ENCODE measurements around the gene DHX34.
"Not testable (repeated sequence)": the region's sequence is repeated elsewhere in the genome, so short reads cannot be mapped to it uniquely, and the experiment has no call there.

Gene DHX34

DNA sequence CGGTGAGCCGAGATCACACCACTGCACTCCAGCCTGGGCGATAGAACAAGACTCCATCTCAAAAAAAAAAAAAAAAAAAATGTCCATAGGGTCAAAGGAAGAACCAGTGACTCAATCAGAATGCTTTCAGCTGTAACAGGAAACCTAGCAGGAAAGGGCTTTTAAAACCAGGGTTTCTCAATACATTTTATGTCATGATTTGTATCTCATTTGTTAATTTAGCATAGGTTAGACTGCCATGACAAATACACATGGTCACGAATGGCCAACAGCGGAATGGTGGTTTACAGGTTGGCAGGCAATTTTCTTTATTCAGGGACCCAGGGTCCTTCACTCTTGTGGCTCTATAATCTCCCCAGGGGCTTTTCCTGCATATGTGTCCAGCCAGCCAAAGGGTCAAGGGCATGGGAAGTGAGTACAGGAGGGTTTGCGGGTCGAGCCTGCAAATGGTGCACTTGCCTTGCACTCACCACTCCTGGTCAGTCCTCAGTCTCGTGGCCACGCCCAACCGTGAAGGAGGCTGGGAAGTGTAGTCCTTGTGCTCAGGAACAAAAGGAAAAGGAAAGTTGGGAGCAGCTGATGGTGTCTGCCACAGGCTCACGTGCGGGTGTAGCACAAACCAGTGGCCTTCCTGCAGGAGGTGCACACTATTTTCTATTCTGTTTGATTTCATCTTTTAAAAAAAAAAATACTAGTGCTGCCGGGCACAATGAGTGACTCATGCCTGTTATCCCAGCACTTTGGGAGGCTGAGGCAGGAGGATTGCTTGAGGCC, 14.8 kb downstream of the DHX34 start:
- DNase-seq (ENCODE audit: low read depth in 2 of 2): no peak

DNA sequence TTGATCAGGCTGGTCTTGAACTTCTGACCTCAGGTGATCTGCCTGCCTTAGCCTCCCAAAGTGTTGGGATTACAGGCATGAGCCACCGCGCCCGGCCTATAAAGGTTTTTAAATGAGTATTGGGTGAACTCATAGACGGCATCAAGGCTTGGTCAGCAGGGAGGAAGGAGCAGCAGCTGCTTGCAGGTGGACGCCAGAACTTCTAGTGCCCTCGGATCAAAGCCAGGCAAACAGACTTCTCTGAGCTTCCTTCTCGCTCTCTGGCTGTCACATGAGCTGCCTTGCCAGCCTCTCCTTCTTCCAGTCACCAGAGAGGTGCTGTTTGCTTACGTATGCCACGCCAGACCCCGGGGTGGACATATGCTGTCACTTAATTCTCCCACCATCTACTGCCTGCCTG, 16.3 kb downstream of the DHX34 start:
- DNase-seq (ENCODE audit: low read depth in 2 of 2): not testable (repeated sequence)

DNA sequence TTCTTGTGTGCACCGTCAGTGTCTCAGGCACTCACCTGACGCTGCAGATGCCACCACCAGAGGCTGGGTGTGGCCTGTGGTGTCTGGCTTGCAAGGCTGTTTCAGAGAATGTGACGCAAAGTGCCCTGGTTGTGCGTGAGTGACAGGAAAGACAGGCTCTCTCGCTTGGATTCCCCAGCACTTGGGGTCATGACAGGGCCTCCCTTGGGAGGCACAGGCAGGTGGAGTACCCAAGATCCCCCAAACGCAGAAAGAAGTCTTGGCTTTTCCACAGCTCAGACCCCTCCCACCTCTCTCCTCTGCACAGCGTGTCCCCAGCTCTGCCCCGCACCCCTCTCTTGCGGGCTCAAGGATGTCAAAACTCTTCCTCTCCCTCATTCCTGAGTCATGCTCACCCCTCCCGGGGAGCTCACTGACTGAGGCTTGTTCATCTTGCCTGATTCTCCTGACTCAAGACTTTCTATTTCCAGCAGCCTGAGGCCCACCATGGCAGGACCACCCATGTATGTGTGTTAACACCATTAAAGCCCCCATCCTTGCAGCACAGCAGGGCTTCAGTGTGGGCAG, 21.0 kb downstream of the DHX34 start:
- no peak for DNase-seq (ENCODE audit: low read depth in 2 of 2)

DNA sequence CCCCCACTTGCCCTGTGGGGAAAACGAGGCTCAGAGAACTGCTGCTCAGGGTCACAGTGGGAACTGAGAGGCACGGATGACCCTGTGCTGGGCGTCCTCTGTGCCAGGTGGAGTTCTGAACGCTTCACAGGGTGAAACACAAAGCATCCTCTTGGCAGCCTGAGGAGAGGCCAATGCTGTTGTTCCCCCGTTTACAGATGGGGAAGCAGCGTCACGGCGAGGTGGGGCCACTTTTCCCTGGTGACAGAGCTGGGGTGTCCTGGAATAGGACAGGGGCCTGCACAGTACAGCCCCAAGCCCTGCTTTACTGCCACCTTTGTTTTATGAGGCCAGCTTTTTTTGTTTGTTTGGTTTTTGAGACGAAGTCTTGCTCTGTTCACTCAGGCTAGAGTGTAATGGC, 22.1 kb downstream of the DHX34 start:
- DNase-seq (ENCODE audit: low read depth in 2 of 2): no peak

DNA sequence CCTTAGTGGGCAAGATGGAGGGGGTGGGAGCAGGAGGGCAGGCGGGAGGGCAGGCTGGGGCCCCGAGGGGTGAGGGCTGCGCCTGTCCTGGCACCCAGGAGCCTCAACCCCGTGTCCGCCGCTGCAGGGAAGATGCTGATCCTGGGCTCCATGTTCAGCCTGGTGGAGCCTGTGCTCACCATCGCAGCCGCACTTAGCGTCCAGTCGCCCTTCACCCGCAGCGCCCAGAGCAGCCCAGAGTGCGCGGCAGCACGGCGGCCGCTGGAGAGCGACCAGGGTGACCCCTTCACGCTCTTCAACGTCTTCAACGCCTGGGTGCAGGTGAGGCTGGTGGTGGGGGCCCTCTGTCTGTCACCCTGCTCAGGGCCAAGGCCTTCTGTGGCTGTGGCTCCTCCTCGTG, 23.5 kb downstream of the DHX34 start:
- no peak for DNase-seq (ENCODE audit: low read depth in 2 of 2)

DNA sequence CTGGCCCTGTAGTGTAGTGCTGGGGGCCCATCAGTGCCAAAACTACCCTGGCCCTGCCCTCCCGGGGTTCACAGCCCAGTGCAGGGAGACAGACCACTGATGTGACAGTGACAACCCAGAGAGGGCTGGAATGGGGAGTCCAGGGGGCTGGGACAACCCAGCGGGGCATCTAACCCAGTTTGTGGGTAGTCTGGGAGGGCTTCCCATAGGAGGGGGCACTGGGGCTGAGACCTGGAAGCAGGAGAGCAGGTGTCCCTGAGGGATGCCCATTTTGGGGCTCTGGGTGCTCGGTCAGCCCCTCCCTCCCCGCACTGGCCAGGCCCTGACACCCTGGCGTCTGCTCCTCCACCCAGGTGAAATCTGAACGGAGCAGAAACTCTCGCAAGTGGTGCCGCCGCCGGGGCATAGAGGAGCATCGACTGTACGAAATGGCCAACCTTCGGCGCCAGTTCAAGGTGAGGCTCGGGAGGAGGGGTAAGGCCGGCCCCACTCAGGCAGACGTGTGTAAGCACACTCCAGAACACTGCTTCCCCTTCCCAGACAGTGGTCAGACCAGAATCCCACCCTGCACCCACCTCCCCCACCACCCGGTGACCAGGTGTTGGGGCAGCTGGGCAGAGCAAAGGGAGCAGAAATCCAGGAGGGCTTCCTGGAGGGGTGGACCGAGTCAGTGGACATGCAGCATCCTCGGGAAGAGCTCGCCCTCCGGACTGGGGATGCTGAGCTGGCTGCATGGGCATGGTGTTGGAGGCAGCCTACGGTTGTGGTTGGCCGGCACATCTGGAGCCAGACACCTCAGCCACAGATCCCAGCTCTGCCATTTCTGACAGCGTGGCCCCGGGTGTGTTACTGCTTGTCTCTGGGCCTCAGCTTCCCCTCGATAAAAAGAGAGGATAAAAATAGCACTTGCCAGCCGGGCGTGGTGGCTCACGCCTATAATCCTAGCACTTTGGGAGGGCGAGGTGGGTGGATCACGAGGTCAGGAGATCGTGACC, 24.4 kb downstream of the DHX34 start:
- DNase-seq (ENCODE audit: low read depth in 2 of 2): no peak

DNA sequence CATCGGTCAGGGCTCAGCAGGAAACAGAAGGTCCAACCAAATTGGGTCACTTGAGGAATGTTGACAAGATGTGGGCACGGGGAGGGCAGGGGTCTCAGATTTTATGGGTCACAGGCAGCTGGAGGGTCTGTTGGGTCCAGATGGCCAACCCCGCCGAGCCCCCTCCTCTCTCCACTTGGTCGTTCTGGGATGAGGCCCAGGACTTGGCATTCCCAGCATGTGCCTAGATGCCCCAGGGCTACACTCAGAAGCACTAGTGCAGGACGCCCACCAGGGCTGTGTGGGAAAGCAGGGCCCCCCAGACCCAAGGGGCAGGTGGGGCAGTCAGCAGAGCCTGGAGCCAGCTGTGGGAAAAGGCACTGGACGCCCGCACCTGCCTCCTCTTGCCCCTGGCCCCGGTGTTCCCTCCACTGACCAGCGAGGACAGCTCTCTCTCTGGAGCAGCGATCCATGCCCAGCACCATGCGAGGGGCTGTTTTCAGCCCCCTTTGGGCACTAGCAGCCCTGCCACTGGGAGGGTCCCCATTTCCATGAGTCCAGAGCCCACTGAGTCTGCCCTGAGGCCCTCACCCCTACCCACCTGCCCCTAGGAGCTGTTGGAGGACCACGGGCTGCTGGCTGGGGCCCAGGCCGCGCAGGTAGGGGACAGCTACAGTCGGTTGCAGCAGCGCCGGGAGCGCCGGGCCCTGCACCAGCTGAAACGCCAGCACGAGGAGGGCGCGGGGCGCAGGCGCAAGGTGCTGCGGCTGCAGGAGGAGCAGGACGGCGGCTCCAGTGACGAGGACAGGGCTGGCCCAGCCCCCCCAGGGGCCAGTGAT, 26.0 kb downstream of the DHX34 start:
- DNase-seq (ENCODE audit: low read depth in 2 of 2): no peak

DNA sequence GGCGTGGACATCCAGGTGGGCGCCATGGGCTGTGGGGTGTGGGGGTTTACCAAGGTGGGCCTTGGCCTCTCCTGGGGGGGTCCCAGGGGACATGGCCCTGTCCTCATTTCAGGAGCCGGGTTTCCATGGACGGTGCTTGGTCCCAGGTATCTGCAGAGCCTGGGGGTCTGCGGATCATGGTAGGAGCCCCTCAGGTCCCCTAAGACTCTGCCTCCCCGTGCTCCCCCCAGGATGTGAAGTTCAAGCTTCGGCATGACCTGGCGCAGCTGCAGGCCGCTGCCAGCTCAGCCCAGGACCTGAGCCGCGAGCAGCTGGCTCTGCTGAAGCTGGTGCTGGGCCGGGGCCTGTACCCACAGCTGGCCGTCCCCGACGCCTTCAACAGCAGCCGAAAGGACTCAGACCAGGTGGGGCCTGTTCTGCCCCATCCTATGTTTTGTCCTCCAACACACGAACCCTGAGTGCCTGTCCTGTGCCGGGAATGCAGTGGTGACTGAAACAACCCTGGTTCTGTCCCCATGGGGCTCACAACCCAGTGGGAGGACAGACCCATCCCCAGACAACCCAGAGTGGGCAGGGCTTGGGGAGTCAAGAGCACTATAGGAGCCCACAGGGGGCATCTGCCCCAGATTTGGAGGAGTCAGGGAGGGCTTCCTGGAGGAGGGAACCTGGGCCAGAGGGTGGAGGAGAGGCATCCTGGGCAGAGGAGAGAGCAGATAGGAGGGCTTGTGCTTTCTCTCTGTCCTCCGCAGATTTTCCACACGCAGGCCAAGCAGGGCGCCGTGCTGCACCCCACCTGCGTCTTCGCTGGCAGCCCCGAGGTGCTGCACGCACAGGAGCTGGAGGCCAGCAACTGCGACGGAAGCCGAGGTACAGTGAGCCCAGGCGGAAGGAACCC, 26.8 kb downstream of the DHX34 start:
- DNase-seq (ENCODE audit: low read depth in 2 of 2): no peak

DNA sequence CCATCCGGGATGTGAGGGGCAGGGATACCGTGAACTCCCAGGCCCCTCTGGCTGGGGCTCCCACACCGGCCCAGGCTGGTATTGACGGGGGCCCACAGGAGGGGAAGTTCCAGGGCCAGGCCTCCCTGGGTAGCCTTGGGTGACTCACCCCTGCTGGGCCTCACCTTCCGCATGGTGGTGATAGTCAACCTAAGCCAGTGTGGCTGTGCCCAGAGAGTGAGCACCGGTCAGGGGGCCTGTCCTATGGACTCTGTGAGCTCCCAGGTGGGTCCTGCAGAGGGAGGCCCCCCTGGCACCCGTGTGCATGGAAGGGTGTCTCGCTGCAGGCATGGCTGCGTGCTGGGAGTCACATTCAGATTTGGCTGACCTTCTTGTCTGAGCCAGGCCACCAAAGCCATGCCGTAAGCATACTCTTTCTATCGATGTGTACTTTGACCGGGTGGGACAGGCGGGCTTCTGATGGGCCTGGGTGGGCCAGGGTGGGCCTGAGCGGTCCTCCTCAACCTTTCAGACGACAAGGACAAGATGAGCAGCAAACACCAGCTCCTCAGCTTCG, 27.6 kb downstream of the DHX34 start:
- no peak for DNase-seq (ENCODE audit: low read depth in 2 of 2)

DNA sequence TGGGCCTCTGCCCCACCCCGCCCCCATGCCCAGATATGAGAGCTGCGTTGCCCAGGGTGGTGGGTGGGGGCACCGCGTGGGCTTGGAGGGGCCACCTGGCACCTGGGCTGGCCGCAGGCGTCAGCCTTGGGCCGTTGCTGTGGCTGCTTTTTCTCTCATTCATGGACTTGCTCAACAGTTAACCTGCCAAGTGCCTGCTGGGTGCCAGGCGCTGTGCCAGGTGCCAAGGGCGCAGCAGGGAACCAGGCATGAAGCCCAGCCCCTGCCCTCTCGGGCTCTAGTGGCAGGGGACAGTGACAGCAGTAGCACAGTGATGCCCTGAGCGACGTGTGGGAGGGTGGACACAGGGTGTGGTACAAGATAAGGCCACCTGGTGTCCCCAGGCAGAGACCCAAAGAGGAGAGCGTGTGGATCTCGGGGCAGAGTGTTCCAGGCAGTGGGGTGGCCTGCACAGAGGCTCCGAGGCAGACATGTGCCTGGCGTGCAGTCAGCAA, 28.1 kb downstream of the DHX34 start:
- DNase-seq (ENCODE audit: low read depth in 2 of 2): no peak

DNA sequence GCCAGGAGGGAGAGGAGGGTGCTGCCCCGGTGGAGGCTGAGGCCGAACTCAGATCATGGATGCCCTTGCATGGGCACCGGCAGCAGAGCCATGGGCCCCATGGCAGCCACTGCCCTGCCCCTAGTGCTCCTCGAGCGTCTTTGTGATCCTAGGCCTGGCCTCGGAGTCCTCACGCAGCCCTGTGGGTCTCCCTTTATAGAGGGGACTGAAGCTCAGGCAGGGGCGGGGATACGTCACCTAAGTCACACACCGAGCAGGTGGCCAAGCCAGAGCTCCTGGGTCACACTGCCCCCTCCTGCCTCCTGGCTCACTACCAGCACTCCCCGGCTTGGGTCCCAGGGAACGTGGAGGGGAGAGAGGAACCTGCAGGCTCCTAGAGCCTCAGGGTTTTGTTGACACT, 28.7 kb downstream of the DHX34 start:
- DNase-seq (ENCODE audit: low read depth in 2 of 2): no peak

DNA sequence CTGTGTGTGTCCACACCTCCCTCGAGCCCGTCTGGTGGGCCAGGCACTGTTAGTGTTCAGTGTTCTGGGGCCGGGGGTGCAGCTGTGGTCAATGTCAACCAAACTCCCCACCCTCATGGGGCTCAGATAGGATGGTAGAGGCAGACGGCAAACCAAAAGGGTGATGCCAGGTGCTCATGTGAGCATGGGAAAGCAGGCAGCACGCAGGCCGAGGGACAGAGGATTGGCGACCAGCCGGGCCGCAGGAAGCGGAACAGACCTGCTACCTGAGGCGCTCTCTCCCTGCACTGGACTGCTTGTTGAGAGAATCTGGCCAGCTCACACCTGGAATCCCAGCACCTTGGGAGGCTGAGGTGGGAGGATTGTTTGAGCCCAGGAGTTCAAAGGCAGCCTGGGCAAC, 29.1 kb downstream of the DHX34 start:
- no peak for DNase-seq (ENCODE audit: low read depth in 2 of 2)

DNA sequence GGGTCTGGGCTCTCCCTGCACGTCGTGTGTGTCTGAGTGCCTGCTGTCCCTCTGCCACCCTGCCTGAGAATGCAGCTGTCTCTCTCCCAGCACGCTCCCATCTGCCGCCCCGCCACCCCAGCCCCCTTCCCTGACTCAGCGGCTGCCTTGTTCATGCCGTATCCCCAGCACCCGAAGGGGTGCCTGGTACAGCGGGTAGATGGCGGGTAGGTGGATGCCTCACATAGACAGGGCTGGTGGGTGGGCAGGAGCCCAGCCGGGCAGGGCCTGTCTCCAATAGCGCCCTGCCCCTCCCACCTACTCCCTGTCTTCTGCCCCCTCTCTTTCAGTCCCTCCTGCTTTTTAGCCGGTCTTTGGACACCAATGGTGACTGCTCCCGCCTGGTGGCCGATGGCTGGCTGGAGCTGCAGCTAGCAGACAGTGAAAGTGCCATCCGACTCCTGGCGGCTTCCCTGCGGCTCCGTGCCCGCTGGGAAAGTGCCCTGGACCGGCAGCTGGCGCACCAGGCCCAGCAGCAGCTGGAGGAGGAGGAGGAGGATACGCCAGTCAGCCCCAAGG, 30.3 kb downstream of the DHX34 start:
- no peak for DNase-seq (ENCODE audit: low read depth in 2 of 2)

DNA sequence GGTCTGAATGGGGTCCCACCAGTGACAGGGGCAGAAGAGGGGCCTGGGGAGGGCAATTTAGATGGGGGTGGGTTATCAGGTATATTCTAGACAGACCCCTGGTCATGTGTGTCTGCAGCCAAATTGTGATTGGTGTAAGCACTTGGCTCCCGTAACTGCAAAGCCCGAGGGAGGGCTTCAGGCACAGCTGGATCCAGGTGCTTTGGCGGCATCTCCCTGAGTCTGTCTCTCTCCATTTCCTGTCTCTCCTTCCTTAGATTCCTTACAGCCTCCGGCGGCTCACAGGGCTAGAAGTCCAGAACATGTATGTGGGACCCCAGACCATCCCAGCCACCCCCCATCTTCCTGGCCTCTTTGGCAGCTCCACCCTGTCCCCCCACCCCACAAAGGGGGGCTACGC, 31.4 kb downstream of the DHX34 start:
- DNase-seq (ENCODE audit: low read depth in 2 of 2): no peak

DNA sequence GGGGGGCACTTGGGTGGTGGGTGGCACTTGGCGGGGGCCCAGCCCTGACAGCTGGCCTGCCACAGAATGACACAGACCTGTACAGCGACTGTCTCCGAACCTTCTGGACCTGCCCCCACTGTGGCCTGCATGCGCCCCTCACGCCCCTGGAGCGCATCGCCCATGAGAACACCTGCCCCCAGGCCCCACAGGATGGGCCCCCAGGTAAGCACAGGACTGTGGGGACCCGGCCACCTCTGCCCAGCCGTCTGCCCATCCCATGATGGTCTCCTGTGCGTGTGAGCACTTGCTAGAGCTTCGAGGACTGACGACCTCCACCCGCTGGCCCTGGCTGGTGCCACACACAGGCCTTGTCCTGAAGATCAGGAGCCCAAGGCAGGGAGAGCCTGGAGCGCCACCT, 32.0 kb downstream of the DHX34 start:
- DNase-seq (ENCODE audit: low read depth in 2 of 2): no peak

DNA sequence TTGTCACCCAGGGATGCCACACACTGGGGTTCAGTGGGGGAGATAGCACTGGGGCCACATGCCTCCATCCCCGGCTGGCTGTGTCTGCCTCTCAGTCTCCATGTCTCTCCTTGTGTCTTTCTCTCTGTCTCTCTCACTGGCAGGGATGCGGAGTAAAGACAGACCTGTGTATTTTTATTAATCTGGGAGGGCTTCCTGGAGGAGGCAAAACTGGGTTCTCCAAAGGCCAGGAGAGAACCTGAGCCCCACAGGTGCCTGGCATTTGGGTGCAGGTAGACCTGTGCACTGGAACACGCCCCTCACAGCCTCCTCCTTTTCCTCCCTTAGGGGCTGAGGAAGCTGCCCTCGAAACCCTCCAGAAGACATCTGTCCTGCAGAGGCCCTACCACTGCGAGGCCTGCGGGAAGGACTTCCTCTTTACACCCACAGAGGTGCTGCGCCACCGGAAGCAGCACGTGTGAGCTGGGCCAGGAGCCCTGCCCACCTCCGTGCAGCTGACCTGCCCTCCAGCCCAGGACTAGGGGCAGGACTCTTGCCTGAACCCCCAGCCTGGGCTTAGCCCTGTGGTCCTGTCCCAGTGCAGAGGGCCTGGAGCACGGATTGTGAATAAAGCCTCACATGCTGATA, 32.7 kb downstream of the DHX34 start:
- DNase-seq (ENCODE audit: low read depth in 2 of 2): peak in 1 of 2 donors; percentile 19

DNA sequence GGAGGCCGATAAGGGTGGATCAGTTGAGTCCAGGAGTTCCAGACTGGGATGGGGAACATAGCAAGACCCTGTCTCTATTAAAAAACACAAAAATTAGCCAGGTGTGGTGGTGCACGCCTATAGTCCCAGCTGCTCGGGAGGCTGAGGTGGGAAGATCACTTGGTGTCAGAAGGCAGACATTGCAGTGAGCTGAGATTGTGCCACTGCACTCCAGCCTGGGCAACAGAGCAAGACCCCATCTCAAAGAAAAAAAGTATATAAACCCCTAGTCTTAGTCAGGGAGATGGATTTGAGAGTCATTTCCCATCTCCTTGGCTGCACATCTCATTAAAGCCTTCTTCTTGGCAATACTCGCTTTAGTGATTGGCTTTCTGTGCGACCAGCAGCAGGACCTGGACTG, 34.8 kb downstream of the DHX34 start:
- DNase-seq (ENCODE audit: low read depth in 2 of 2): not testable (repeated sequence)

DNA sequence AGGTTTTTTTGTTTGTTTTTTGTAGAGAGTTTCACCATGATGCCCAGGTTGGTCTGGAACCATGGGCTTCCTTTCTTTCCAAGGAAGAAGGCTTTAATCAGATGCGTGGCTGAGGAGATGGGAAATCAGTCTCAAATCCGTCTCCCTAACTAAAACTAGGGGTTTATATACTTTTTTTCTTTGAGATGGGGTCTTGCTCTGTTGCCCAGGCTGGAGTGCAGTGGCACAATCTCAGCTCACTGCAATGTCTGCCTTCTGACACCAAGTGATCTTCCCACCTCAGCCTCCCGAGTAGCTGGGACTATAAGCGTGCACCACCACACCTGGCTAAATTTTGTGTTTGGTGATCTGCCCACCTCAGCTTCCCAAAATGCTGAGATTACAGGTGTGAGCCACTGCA, 35.4 kb downstream of the DHX34 start:
- DNase-seq (ENCODE audit: low read depth in 2 of 2): not testable (repeated sequence)

DNA sequence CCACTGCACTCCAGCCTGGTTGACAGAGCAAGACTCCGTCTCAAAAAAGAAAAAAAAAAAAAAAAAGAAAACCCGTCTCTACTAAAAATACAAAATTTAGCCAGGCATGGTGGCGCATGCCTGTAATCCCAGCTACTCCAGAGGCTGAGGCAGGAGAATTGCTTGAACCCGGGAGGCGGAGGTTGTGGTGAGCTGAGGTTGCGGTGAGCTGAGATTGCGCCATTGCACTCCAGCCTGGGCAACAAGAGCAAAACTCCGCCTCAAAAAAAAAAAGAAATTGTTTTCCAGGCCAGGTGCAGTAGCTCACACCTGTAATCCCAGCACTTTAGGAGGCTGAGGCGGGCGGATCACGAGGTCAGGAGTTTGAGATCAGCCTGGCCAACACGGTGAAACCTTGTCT, 37.5 kb downstream of the DHX34 start:
- DNase-seq (ENCODE audit: low read depth in 2 of 2): not testable (repeated sequence)

Measured in stimulated activated CD8-positive, alpha-beta memory T cell treated with anti-CD3 and anti-CD28 coated beads, Interleukin-7, amount 100 ng/mL, for 4 hours (primary cell).